Coronary artery (tissue), 2 donors: ENCODE results near the gene RBKS.

Experiments used
- DNase-seq: peaks from one replicate; pipeline ENCODE4 v3.0.0-alpha.2; 2017; ENCODE audit warnings: low spot score
- H3K27ac ChIP-seq, 2 donors: fragments of 200-600 bp; sonication (generic); one replicate each; pipeline ENCODE4 v1.5.1; 2016 to 2019
- H3K4me3 ChIP-seq: fragments of 200-600 bp; sonication (generic); 2 replicates; pipeline ENCODE4 v1.5.1; 2016; ENCODE audit warnings: mild to moderate bottlenecking, moderate library complexity
- CTCF ChIP-seq: fragments of 200-600 bp; sonication (generic); IDR thresholded peaks from one replicate; pipeline ENCODE4 v1.5.1; 2019; ENCODE audit warnings: antibody characterized with exemption

Gene RBKS

GRCh38 chr2:27790796-27791195 lies 99.4 kb downstream of the RBKS start:
- no peak for DNase-seq
- TF ChIP-seq CTCF = no peak
- Histone ChIP-seq H3K27ac (no peak overlapping the region), H3K4me3 (no peak overlapping the region)

- Histone ChIP-seq H3K27ac (no peak overlapping the region), H3K4me3 (no peak overlapping the region)
- TF ChIP-seq CTCF = no peak
- DNase-seq = no peak
These were observed 107.5 kb downstream of the RBKS start for GRCh38 chr2:27782701-27783100.

- Histone ChIP-seq H3K4me3 (no peak overlapping the region), H3K27ac (no peak overlapping the region)
- no peak for DNase-seq
- TF ChIP-seq CTCF = no peak
These were observed 108.7 kb downstream of the RBKS start for GRCh38 chr2:27781496-27781895.

GRCh38 chr2:27779417-27780055 lies 110.7 kb downstream of the RBKS start:
- H3K4me3 ChIP-seq = no peak overlapping the region
- peak overlapping the region; percentile 7 to 64 for H3K27ac ChIP-seq
- TF ChIP-seq CTCF = no peak
- DNase-seq = no peak

GRCh38 chr2:27776696-27777095 lies 113.5 kb downstream of the RBKS start:
- Histone ChIP-seq H3K4me3 (no peak overlapping the region), H3K27ac (peak overlapping the region; percentile 9 to 55)
- no peak for DNase-seq
- no peak for TF ChIP-seq CTCF

- no peak for DNase-seq
- Histone ChIP-seq H3K4me3 (no peak overlapping the region), H3K27ac (peak overlapping the region; percentile 16 to 55)
- TF ChIP-seq CTCF = no peak
These were observed 114.1 kb downstream of the RBKS start for GRCh38 chr2:27776097-27776496.

GRCh38 chr2:27773959-27774358 lies 116.2 kb downstream of the RBKS start:
- H3K4me3 ChIP-seq = peak overlapping the region; percentile 81
- H3K27ac ChIP-seq = no peak overlapping the region
- TF ChIP-seq CTCF = no peak
- DNase-seq = no peak
